NCI-H524 (cell line): ENCODE data around the gene ANKRD63.
A peak's percentile ranks its signal among the peaks of the same experiment; 100 is the strongest.

Source experiments
- DNase-seq, 2 experiments: peaks; one replicate each; lab custom pipeline; 2025; lab: John Stamatoyannopoulos, UW

Gene ANKRD63

DNA sequence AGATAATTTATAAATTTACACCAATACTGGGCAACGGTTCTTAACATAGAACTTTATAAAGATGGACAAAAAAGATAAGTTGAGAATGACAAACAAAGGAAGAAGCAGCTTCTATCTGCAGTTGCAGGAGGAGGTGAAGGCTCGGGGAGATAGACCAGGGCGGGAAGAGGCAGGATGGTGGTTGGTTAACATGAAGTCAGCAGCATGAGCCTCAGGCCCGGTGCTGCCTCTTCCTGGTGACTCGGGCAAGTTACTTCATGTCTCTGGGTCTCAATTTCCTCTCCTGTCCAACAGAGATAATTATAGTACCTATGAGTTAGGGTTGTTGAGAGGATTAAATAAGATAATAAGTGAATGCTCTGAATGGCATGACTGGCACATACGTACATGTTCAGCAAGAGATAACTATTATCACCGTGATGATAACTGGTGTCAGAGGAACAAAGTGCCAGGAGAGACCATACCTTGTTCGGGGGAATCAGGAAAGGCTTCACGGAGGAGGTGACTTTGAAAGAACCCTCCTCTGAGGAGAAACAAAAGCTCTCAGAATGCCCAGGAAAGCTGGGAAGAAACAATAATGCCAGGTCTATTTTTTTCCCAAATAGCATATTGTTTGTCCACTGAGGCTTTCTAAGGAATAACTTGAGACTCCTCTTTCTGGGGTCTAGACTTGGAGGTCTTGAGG lies 39.6 kb downstream of the ANKRD63 start:
- no peak for DNase-seq

- no peak for DNase-seq
Observed at GRCh38 chr15:40242601-40243000, 40.3 kb downstream of the ANKRD63 start.

DNA sequence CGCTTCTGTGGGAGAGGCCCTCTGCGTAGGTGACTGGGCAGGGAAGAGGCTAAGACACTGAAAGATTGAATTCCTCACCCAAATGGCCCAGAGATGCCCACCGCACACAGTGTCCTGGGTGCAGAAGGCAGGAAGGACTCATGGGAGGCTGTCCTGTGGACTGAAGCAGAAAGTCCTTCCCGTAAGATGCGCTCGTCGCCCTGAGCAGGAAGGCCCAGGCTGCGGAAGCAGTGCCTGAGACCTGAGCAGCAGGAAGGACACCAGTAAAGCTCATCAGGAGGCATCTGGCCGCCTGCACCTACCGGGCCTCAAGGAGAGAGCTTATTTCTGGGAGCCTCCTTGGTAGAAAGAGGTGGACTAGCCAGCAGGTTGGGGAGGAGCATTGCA lies 40.7 kb downstream of the ANKRD63 start:
- DNase-seq: no peak

DNA sequence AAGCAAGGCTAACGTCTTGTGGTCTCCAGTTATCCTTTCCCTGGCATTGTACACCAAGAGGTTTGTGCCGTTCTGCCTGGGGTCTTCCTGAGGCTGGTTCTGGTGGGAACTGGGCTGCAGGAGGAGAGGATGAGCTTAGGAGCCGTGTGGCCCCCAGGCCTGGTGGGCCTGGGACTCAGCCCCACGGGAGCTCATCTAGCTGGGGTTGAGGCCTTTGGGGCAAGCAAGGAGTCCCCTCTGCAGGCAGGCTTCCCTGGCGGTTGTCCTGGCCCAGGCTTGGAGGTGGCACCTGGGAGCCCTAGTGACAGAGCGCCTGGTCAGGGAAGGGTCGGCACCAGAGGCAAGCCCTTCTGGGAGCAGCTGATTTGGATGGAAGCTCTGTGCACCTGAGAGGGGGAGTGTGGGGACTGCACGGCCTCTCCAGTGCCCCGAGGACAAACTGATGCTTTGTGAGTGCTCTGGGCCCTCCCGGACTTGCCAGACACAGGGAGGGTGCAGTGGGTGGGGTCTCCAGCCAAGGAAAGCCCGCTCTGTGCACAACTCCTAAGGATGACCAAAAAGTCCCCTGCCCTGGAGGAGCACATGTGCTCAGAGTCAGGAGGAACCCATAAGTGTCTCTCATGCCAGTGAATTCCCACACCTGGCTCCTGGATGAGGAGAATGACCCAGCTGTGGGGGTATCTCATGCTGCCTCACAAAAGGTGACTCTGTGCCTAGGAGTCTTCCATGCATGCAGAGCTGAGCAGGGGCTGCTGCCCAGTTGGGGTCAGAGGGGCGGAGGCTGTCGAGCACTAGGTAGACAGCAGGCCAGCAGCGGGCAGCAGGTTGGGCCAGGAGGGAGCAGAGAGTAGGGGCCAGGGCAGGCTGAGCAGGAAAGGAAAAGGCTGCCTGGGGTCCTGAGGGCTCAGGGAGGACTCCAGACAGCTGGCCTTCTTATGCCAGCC lies 41.3 kb downstream of the ANKRD63 start:
- no peak for DNase-seq

GRCh38 chr15:40240619-40241221 lies 42.1 kb downstream of the ANKRD63 start:
- no peak for DNase-seq

DNA sequence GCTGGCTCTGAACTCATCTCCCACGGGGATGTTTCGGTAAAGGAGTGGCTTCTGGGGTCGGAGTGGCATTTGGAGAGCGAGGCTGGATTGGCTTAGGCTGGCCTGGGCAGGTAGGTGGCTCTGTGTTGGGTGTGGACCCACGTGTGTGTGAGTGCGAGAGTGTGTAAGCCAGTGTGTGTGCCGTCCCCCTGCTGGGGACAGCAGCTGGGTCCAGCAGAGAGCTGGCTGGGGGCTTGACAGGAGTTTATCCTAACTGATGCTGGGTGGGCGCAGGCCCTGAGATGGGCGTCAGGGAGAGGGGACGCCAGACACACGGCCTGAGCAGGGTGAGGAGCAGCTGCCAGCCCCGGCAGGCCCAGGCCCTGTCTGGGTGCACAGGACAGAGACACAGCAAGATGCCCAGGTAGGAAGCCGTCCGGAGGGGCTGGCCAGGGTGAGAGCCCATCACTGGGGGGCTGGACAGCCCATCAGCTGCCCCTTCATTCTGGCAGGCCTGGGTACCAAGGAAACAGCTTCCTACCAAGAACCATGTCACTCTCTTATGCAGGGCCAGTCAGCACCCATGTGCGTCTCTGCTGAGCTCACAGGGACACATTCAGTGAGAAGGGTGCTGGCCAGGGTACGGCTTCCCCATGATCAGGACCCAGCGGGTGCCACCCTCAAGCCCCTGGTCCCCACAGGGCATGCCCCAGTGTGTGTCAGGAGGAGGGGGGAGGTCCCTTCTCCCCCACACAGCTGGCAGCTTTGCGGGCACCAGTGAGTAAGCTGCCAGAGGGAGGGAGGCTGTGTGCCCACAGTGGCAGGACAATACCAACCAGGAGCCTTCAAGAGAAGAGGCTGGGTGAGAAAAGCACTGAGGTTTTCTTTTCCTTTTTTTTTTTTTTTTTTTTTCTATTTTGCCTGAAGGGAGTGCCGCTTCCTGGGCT lies 42.9 kb downstream of the ANKRD63 start:
- no peak for DNase-seq

DNA sequence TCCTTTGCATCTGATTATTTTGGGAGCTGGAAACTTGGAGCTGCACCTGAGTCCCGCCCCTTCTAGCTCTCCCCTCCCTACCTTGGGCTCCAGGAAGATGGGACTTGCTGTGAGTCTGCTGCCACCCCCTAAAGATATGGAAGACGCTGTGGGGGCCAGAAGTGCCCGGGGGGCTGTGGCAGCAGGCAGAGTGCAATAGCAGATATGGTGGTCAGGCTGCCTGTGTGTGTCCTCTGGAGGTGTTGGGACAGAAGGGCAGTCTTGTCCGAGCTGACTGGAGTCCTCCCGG lies 43.5 kb downstream of the ANKRD63 start:
- no peak for DNase-seq

GRCh38 chr15:40238532-40239403 lies 44.1 kb downstream of the ANKRD63 start, which contains the start of gene PAK6:
Gene PAK6, plus strand, starts transcription at chr15:40239063. Its CDS starts 25,723 bp downstream, at chr15:40264786.
- peak; percentile 9 to 54 for DNase-seq

- no peak for DNase-seq
Observed at GRCh38 chr15:40235201-40235885, 47.5 kb downstream of the ANKRD63 start.

GRCh38 chr15:40234783-40235182 lies 48.1 kb downstream of the ANKRD63 start:
- no peak for DNase-seq

DNA sequence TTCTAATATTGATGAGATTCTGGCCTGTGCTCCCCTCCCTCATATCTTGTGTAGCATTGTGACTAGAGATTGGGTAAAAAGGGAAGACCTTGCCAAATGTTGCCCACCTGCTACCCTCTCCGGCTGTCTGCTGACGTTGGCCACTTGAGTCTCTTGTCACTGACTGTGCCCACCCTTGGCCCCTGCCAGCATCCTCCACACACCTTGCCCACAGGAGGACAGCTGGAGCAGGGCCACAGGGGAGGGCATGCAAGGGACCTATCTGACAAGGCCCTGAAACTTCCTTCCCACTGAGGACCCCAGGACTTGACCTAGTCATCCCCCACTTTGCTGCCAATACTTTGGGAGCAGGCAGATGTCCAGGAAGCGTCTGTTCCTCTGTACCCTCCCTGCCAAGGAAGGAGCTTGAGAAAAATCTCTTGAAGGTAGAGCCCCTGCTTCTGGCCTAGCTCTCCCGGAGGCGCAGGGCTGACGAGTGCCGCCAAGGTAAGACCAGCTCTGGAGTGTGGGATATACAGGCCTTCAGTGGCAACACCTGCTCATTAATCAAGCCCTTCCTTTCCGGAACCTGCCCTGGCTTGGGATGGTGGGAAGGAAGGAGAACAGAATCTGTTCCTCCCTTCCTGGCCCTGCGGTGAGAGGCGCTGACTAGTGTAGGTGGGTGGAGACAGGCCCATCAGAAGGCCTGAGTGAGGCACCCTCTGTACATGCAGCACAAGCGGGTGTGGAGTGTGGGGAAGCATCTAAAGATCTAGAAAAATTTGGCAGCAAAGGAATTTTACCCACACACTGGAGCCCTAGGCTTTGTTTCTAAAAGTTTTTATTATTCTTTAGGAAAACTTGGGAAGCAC lies 48.9 kb downstream of the ANKRD63 start:
- no peak for DNase-seq

- peak; percentile 78 to 89 for DNase-seq
Observed at GRCh38 chr15:40232625-40233070, 50.2 kb downstream of the ANKRD63 start.
